Inflammatory macrophage treated with lipopolysaccharide for 4 hours (primary cell): Measurements from ENCODE around the gene ATOH8.

ENCODE experiments used
- DNase-seq: peaks from one replicate; pipeline ENCODE4 v3.0.0-alpha.2; 2020

ATOH8 gene

DNA sequence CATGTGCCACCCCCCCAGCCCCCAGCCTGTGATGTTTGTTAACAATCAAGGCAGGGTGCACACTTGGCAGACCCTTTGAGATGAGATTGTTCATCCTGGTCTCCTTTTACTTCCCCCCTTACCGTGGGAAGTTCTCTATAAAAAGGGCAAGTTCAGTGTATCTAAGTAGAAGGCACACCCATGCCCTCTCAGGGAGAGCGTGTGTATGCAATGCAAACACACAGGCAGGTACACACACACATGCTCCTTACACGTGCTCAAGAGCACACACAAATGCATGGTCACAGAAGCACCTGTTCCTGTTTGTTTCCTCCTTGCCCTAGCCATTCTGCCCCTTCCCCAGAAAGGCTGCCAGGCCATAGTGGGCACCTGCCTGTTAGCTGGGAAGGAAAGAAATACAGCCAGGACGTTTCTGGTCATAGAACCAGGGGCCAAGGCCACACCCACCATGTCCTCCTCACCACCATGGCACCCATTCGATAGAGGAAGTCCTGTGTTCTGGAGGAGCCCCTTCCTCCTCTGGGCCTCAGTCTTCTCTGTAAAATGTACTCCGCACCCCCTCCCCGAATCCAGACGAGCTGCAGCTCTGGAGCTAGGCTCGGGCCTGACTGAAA lies 3.1 kb downstream of the ATOH8 start:
- no peak for DNase-seq

DNA sequence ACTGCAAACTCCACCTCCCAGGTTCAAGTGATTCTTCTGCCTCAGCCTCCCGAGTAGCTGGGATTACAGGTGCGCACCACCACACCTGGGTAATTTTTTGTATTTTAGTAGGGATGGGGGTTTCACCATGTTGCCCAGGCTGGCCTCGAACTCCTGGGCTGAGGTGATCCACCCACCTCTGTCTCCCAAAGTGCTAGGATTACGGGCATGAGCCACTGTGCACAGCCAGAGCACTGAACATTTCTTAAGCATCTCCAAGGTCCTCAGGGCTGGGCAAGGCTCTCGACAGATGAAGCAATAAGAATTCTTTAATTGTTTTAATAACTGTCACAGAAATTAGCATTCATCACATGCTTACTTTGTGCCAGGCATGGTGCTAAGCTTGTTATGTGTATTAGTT lies 4.1 kb downstream of the ATOH8 start:
- no peak for DNase-seq

DNA sequence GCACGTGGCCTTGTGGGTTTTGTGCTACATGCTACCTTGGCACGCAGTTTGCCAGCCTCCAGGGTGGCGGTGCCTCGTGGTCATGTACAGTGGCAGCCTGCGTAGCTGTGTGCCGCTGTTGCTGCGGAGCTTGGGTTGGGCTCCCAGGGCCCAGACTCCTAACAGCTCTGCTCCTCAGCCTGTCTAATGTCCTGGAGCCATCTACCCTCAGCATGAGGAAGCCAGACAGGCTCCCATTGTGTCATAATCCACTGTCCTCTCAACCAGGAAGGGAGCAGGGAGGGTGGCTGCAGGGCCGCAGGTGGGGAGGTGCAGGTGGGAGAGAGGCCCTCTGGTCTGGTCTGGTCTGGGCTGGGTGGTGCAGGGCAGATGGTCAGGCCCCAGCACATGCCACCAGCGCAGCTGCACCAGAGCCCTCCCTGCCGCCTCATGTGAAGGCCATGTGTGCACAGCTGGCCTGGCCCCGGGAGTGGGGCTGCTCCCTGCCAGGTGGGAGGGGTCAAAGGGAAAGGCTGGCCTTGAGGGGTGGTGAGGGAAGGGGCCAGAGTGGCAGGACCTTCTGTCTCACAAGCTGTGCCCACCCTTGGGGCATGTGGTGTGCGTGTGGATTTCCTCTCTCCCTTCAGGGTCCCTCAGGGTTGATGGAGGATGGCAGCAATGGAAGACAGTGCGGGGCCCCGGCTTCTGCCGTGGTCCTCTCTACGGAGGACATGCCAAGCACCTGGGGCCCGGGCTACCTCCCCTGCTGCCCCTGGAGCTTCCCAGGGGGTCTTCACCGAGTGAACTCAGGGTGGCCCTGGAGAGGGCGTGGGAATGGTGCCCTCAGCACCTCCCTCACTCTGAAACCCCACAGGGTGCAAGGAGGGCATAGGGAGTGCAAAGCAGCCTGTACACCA lies 4.8 kb downstream of the ATOH8 start:
- no peak for DNase-seq

DNA sequence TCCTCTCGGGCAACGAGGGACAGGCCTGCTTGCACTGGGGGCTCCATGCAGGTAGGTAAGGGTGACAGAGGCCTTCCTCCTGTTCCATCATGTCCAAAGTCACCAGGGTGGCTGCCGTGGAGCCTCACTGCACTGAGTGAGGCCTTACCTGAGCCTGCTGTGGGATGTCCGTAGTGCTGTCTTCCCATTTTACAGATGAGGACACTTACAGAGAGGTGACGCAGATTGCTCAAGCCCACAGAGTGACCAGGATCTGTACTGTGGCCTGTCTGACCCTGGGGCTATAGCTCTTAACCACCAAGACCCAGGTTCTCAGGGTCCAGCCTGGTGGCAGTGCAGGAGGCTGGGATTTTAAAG lies 5.4 kb downstream of the ATOH8 start:
- no peak for DNase-seq

DNA sequence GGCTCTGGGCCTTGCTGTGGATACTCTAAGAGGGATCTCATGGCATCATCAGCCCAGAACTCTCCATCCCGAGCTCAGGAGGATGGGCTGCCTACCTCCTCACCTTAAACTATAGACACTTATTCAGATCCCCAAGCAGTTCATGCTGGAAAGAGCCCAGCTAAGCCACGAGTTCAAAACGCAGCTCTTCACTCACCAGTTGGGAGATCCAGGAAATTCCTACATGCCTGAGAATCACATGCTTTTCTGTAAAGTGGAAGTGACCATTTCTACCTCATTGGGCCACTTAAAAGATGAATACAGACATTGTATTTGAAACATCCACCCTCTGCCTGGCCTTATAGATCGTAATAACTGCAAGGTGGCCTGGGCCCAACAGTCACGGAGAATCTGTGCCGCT lies 6.6 kb downstream of the ATOH8 start:
- peak; percentile 54 for DNase-seq

DNA sequence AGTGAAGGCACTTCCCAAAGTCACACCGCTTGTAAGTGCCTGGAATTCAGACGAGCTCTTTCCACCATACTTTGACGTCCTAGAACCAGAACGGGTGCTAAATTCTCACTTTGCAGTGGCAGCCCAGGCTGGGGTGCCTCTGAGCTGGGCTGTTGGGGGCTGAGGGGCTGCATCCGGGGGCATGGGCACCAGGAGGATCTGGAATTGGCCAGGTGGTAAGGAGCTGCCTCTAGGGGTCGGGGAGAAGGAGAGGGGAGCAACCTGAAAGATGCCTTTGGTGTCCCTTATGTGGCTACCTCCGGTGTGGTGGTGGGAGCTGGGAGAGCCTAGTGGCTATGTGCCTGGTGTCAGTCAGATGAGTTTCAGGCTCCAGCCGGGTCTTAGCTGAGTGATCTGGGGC lies 7.1 kb downstream of the ATOH8 start:
- DNase-seq: no peak

DNA sequence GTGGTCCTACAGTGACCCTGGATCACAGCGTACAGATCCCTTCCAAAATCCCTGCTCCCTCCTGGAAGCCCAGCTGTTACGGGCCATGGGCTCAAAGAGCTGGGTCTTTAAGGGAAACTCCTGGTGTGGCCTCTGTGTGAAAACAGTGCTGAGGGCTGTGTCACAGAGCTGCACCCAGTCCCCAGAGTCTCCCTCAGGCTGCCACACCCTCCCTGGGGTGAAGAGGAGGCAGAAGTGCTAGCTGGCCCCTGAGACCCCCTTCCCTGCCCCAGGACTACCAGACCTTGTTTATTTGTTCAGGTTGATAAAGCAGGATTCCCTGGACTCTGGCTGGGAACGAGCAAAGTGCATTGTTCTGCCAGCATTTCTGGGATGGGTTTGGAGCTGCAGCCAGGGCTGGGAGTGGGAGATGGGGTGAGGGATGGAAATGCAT lies 7.7 kb downstream of the ATOH8 start:
- no peak for DNase-seq

DNA sequence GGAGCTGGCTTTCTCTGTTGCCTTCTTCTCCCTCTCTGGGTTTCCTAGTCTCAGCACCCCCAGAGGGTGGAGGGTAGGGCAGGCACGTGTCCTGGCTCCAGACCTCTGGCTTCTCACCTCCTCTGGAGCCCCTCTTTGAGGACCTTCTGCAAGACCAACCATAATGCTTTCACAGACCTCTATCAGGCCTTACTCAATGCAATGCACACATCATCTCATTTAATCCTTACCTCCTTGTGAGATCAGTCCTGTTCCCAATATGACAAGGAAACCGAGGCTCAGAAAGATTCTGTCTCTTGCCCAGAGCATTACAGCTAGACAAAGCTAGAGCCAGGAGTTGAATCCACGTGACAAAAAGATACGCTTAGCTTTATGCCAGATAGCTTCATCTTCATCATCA lies 8.2 kb downstream of the ATOH8 start:
- no peak for DNase-seq

DNA sequence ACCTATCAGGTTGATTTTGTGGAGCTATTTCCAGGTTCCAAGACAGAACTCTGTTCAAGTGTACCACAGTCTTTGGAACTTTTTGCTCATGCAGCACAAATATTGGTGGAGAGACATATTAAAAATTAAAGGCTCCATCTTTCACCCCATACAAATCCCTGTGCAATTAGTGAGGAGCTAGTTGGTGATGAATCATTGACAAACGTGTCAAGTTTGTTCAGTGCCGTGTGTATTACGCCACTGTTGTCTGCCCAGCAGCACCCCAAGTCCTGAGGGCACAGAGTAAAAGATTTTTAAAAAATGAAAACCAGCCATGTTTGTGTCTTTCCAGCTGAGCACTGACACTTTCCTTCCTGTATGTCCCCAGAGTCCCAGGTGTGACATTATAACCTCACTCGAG lies 9.3 kb downstream of the ATOH8 start:
- DNase-seq: no peak

DNA sequence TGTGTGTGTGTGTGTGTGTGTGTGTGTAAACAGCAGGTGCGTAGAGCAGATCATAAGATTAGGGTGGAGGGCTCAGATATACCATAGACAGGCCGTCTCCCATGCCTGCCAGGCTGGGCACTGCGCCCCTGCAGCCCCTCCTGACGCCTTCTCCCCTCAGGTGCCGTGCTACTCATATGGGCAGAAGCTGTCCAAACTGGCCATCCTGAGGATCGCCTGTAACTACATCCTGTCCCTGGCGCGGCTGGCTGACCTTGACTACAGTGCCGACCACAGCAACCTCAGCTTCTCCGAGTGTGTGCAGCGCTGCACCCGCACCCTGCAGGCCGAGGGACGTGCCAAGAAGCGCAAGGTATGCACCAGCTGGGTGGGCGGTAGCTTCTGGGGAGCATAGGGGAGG lies 10.0 kb downstream of the ATOH8 start:
- no peak for DNase-seq

DNA sequence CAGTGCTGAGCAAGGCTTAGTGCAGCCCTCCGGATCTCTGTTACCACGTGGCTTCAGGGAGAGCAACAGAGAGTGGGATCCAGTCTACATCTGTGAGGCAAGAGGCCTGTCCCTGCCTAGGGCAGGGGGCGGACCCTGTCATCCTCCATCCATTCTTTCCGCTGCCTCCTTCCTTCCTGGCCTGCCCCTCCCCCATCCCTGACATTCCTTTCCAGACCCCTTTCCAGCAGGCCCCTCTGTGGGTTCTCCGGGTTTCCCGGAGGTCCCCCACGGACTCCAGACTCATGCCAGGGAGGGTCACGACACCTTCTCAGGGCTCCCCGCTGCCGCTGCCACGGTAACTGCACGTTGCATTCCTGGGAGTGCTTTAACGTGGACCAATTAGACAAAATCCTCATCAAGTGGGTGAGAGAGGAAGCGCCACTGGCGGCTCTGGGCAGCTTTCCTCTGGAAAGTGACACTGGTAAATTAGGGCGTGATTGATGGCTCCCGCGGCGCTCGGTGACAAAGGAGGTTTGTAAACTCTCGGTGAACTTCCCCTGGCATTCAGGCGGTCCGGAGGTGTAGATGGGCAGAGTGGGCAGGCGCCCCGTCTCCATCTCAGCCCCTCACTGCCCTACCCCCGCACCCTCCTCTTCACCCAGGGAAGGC lies 11.4 kb downstream of the ATOH8 start:
- DNase-seq: peak; percentile 49

DNA sequence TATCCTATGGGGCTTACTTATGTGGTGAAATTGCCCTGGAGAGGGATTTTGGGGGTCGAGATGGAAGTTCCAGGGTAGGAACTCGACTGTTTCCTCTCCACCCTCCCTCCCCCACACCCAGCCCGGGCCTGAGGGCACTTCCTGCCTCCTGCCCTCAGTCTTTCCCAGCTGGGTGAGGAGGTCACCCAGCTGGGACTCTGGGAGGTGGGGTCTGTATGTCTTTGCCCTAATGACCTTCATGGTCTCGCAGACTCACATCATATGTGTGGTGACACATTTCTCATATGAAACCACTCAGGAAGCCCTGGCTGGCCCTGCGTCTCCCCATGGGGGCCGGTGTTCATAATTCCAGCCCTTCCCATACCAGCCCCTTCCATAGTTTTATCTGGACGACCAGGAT lies 12.4 kb downstream of the ATOH8 start:
- no peak for DNase-seq

DNA sequence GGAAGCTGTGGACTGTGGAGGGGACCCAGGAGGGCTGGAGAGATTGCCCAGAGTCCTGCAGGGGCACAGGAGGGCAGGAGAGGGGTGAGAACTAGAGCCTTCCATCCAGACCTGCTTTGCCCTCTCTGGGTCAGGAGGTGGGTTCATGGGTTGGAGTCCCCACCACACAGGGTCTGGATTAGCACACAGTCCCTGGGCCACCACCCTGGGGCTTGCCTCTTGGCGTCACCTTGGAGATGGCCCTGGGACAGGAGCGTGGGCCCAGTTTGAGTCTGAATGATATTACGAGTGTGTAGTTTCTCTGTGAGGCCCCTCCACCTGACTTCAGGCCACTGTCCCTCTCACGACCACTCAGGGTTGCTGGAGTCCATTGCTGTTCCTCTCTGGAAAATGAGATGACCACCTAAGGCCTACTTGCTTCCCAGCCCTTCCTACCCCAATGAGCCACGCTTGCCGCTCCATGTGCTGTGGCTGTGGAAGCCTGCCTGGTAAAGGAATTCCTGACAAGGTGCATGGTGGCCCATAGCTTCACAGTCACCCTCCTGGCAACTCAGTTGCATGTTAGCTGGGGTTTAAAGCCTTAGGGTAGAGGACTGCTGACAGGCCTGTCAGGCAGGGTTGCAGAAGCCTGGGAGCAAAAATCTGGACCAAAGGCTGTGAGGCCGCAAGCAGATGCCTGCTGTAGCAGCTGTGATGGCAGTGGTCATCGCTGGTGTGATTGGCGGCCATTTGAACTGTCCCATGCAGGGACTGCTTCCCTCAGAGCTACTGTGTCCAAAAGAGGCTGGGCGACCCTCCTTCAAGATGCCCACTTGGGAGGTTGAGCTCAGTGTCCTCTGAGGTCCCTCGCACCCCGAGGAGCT lies 14.2 kb downstream of the ATOH8 start:
- no peak for DNase-seq

DNA sequence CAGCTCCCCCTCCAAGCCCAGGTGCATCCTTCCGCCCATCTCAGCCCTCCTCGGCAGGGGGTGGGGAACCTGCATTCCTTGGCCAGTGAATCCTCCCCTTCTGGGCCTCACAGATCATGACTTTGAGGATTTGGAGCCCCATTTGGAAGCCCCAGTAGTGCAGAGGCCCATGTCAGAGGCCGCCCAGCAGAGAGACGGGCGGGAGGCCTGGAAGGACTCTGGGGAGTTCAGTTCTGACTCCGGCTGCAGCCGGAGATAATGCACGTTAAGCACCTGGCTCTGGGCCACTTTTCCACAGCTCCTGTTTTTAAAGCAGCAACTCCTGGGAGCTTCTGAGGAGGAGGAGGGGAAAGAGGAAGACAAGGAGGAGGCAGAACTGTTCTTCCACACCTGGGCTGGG lies 14.9 kb downstream of the ATOH8 start:
- no peak for DNase-seq

DNA sequence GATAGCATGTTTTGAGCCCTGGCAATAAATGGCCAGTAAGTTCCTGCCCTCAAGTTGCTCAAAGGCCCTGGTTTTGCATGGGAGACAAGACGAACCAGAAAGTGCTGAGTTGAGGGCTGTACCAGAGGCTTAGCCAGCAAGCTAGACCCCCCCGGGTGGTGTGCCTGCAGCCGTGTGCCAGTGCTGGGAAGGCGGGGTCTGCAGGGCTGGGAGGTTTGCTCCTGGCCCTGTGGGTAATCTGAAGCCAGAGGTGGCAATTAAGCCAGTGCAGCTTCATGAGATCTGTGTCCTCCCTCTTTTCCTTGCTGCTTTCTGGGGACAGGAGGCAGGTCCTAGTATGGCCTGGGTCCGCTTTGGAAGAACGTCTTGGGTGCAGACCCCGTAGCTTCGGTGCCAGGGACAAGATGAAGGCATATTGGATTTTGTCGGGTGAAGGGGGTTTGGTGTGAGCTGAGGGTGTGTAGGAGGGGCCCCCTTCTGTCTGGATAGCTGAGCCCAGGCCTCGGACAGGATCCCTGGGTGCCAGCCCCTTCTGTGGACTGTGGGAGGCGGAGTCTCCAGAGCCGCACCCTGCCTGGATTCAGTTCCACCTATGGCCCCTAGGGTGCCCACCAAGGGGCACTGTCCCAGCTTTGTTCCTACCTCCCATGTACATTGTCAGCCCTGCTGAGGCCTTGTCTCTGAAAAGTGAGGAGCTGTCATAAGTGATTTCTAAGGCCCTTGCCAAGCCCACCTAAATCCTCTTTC lies 15.6 kb downstream of the ATOH8 start:
- no peak for DNase-seq

DNA sequence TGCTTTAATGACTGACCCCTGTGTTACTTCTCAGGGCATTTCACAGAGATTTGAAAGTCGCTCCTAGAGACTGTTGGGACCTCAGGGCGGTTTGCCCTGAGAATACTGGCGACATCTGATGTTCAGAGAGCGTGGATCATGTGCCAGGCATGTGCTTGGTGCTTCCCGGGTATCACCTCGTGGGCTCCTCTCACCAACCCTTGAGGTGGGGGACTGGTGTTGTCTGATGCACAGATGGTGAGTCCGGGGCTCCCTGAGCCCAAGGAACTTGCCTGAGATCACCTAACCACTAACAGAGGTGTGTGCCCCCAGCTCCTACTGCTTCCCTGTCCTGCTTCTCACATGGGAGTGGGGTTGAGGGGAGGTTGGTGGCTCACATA lies 16.2 kb downstream of the ATOH8 start:
- no peak for DNase-seq

DNA sequence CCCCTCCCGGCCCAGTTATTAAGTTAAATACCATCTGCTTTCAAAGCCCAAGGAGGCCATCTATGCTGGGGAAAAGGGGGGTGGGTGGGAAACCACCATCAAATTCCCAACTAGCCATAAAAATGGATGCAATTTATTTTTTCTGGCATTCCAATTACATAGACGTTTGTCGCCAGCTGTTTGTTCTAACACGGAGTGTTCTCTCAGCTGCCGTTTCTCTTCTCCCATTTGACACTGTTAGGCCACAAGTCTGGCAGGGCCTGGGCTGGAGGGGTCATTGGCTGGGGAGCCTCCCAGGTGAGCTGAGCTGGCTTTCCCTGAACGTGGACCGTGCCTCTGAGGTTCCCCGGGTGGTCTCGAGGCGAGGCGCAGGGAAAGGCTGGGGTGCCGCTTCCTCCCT lies 16.6 kb downstream of the ATOH8 start:
- no peak for DNase-seq

DNA sequence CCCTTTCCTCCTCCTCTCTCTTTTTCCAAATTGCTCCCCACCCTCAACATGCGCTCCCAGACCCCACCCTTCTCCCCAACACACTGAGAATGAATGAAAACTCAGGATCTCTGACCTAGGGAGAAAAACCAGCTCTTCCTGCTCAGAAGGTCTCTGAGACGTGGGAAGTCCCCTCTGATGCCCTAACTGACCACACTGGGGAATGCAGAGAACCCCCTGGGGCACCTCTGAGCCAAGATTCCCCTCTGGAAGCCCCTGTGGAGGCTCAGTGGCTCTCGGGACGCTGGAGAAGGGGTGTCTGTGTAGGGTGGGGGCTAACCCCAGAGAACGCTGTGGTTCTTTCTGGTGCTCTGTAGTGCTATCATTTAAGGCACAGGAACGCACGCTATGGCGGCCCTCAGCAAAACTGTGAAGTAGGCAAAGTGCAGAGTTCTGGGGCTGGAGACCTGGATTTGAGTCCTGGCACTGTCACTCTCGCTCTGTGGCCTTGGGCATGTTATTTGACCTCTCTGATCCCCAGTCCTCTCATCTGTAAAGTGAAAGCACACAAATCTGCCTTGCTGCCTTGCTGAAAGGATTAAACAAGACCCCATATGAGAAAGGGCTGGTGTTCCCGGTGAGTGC lies 17.1 kb downstream of the ATOH8 start:
- no peak for DNase-seq

DNA sequence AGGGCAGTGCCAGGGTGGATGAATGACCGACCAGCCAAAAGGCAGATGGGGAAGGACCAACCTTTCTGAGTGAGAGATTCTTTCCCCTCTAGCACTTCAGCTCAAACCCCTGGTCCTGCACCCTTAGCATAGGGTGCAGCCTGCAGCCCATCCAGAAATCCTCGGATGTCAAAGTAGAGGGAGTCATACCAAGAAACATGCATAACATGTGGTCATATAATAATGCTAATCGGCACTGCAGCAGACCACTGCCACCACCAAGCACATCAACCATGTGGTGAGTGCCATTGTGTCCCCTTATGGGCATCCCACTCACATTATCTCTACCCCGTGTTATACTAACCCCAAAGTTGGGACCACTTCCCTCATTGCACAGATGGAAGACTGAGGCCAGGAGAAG lies 17.7 kb downstream of the ATOH8 start:
- no peak for DNase-seq

DNA sequence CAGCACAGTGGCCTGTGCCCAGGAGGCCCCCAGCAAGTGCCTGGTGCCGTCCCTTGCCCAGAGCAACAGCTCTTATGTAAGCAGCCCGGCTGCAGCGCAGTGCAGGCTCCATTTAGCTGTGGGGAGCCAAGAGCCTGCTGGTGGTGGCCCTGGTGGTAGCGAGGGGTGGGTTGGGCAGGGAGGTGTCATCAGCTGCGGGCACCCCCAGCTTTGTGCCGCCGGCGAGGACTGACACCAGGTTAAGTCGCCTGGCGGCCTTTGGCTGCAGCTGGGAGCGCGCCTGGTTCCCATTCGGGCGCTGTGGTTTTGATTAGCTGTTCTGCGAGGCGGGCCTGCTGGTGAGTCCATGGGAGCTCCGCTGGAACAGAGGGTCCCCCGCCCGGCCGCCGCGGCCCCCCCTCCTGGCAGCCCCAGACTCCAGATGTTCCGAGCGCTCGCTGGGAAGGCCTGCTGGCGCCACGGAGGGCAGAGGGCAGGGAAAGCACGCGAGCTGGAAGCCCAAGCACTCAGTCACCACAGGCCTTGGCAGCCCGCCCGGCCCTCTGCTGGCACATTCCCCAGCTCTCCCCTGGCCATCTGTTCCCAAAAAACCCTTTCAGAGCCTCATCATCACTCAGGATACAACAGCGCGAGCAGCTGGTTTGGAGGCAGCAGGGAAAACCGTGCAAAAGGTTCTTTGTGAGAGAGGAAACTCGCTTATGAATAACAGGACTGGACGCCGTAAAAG lies 18.4 kb downstream of the ATOH8 start:
- peak; percentile 18 for DNase-seq

DNA sequence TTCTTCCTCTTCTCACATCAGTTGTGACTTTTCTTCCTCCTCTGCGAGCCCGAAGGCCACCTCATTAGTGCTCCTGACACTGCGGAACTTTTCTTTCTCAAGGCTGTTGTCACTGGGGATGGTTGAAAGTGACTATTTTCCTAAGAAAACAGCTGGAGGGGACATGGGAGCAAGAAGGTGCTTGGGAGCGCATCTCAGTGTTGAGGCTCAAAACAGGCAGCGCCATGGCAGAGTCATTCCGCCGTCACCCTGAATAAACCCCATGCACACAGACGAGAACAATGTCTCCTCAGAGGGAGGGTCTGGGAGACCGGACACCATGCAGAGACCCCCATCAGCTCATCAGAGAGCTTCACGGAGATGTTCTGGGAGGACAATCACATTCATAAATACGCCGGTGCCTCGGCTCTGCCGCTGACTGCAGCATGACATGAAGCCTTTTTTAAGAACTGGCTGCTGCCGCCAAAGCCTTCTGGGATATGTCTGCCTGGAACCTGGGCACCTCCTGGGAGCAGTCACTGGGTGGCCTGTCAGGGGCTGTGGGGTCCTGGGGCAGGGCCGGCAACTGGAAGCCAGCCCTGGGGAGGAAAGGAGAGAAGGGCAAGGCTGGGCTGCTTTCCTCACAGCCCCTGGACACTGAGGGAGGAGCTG lies 19.2 kb downstream of the ATOH8 start:
- DNase-seq: no peak
